Ascending aorta (tissue), 2 donors: Measurements from ENCODE around the gene NUMB. TPM values are rescaled to one million over a fixed set of nuclear protein-coding genes. Genes with fewer than 3 reads are reported as not detected.

ENCODE experiments used
- DNase-seq, 2 donors: peaks; one replicate each; pipeline ENCODE4 v3.0.0-alpha.2; 2019; ENCODE audit warnings: low spot score in 2 of 2
- H3K27ac ChIP-seq, 2 donors: fragments of 200-600 bp; sonication (generic); one replicate each; pipeline ENCODE4 v1.5.1; 2016 to 2017; ENCODE audit warnings: mild to moderate bottlenecking in 1 of 2
- H3K27me3 ChIP-seq: fragments of 200-600 bp; sonication (generic); one replicate; pipeline ENCODE4 v1.5.1; 2017
- H3K36me3 ChIP-seq, 2 donors: fragments of 200-600 bp; sonication (generic); one replicate each; pipeline ENCODE4 v1.5.1; 2016
- H3K4me1 ChIP-seq, 2 donors: fragments of 200-600 bp; sonication (generic); one replicate each; pipeline ENCODE4 v1.5.1; 2016 to 2017; ENCODE audit warnings: mild to moderate bottlenecking in 1 of 2
- H3K4me3 ChIP-seq, 2 donors: fragments of 200-600 bp; sonication (generic); one replicate each; pipeline ENCODE4 v1.5.1; 2016 to 2017; ENCODE audit warnings: mild to moderate bottlenecking in 1 of 2
- H3K9me3 ChIP-seq, 2 donors: fragments of 200-600 bp; sonication (generic); one replicate each; pipeline ENCODE4 v1.5.1; 2016
- CTCF ChIP-seq, 3 experiments: fragments of 200-600 bp in 2 of 3; fragments of 450-650 bp in 1 of 3; sonication (generic) in 2 of 3; IDR thresholded peaks; one replicate each; pipeline ENCODE4 v1.5.1; 2016 to 2019; ENCODE audit warnings: antibody characterized with exemption in 3 of 3, mild to moderate bottlenecking in 1 of 3, moderate library complexity in 1 of 3
- intact Hi-C: fragments of 100-400 bp; cut with DNase I; formaldehyde crosslinking; loops from one replicate; pipeline ENCODE4 v1.15.1; 2023
- total RNA-seq: library from RNA; depleted of rRNA; stranded (reverse); fragments of >200 nt; gene quantifications from one replicate; pipeline ENCODE4 v1.1.0, GENCODE V29; 2016

NUMB gene
- total RNA-seq, 1 donor from 2014 or later, result 20.1 TPM

- no peak for TF ChIP-seq CTCF (IDR thresholded peaks at IDR 0.05)
- no peaks in the 10 kb centered on the region for H3K4me1 ChIP-seq
- no peak overlapping the region for H3K27ac ChIP-seq
- intact Hi-C loops, result no loop called here
- no peaks in the 10 kb centered on the region for H3K9me3 ChIP-seq
- DNase-seq, result peak in 1 of 2 donors; percentile 30
- no peak overlapping the region for H3K4me3 ChIP-seq
- no peaks in the 10 kb centered on the region for H3K36me3 ChIP-seq
- H3K27me3 ChIP-seq, result no peaks in the 10 kb centered on the region
These were observed 19.4 kb upstream of the NUMB start for GRCh38 chr14:73477618-73478266.

DNA sequence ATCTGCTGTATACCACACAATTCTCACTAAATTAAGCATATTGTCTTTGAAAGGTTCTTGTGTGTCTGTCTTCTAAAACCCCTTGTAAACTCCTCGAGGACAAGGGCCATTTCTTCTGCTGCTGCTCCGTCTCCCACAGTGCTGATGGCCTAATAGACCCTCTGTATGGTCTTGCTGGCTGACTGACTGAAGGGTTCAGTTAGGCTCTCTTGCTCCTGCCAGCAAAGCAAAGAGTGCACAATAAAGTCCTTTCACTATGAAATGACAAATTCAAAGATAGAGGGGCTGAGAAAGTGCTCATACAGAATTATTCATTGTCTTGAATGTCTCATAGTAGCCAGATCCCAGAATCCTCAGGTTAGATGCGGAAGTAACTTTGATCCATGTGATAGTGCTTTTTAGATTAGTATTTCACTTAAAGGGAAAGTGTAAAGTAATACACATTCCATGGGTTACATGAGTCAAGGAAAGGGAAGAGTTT, 18.1 kb upstream of the NUMB start:
- Histone ChIP-seq H3K9me3 (no peaks in the 10 kb centered on the region), H3K27ac (no peak overlapping the region), H3K4me1 (no peaks in the 10 kb centered on the region), H3K27me3 (no peaks in the 10 kb centered on the region), H3K4me3 (no peak overlapping the region), H3K36me3 (no peaks in the 10 kb centered on the region)
- no peak for DNase-seq
- TF ChIP-seq CTCF (IDR thresholded peaks at IDR 0.05), result no peak
- intact Hi-C loops, result no loop called here

DNA sequence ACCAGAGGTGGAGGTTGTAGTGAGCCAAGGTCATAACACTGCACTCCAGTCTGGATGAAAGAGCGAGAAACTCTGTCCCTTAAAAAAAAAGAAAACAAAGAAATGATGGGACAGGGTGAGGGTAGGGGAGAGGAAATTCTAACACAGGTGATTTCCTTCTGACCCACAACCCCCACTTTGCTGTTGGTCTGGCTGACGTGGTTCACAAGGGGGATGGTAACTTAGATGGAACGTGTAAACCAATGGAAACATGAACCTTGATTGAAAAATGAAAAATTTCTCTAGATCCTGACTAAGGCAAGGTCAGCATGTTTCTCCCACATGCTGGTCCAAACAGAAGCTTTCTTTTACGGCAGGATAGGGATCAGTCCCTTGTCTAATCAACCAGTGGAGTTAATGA, 16.6 kb upstream of the NUMB start:
- H3K36me3 ChIP-seq, result no peaks in the 10 kb centered on the region
- no peak overlapping the region for H3K27ac ChIP-seq
- intact Hi-C loops, result no loop called here
- H3K4me3 ChIP-seq, result no peak overlapping the region
- no peak for DNase-seq
- TF ChIP-seq CTCF (IDR thresholded peaks at IDR 0.05), result no peak
- H3K4me1 ChIP-seq, result no peaks in the 10 kb centered on the region
- no peaks in the 10 kb centered on the region for H3K9me3 ChIP-seq
- H3K27me3 ChIP-seq, result no peaks in the 10 kb centered on the region

DNA sequence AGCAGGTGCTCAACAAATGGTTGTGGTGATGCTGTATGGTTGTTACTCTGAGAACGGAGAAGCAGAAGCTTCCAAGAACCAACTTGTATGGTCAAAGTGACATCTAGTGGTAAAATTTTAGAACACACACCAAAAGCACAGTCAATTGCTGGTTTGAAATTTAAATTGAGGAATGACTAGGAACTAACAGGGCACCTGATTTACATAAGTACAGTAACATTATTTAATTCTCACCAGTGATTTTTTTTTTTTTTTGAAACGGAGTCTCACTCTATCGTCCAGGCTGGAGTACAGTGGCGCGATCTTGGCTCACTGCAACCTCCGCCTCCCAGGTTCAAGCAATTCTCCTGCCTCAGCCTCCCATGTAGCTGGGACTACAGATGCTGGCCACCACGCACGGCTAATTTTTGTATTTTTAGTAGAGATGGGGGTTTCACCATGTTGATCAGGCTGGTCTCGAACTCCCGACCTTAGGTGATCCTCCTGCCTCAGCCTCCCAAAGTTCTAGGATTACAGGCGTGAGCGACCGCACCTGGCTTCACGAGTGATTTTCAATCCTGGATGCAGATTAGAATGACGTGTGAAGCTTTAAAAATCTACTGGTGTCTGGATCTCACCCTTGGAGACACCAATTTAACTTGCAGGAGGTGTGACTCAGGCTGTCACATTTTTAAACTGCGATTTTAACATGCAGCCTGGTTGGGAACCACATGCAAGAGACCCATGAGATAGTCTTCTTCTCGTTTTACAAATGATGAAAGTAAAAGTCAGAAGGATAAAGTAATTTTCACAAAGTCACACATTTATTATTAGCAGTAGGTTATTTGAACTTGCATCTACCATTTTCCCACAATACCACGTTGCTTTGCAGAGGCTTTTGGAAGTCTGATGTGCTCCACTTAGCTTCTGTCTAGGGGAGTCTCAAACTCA, 14.1 kb upstream of the NUMB start:
- peak in 1 of 2 donors; percentile 16 for DNase-seq
- peak; percentile 70 to 73 (median 70) for TF ChIP-seq CTCF (IDR thresholded peaks at IDR 0.05)
- Histone ChIP-seq H3K4me3 (no peak overlapping the region), H3K27ac (no peak overlapping the region), H3K27me3 (no peaks in the 10 kb centered on the region), H3K4me1 (no peaks in the 10 kb centered on the region), H3K36me3 (no peaks in the 10 kb centered on the region), H3K9me3 (no peaks in the 10 kb centered on the region)
- intact Hi-C loops, result loop anchor here (1.0 kb wide), 1 partner anchor 177 kb away; no protein-coding TSS in a partner anchor

GRCh38 chr14:73471582-73472184, 13.3 kb upstream of the NUMB start:
- H3K4me3 ChIP-seq, result no peak overlapping the region
- TF ChIP-seq CTCF (IDR thresholded peaks at IDR 0.05), result no peak
- no peaks in the 10 kb centered on the region for H3K36me3 ChIP-seq
- DNase-seq, result no peak
- no peaks in the 10 kb centered on the region for H3K4me1 ChIP-seq
- no peak overlapping the region for H3K27ac ChIP-seq
- intact Hi-C loops, result loop anchor here (1.0 kb wide), 1 partner anchor 176 kb away; no protein-coding TSS in a partner anchor
- H3K9me3 ChIP-seq, result no peaks in the 10 kb centered on the region
- H3K27me3 ChIP-seq, result no peaks in the 10 kb centered on the region
